ENCODE measurements around the gene HYOU1.
"Not testable (repeated sequence)": the region's sequence is repeated elsewhere in the genome, so short reads cannot be mapped to it uniquely, and the experiment has no call there.

HYOU1 gene

DNA sequence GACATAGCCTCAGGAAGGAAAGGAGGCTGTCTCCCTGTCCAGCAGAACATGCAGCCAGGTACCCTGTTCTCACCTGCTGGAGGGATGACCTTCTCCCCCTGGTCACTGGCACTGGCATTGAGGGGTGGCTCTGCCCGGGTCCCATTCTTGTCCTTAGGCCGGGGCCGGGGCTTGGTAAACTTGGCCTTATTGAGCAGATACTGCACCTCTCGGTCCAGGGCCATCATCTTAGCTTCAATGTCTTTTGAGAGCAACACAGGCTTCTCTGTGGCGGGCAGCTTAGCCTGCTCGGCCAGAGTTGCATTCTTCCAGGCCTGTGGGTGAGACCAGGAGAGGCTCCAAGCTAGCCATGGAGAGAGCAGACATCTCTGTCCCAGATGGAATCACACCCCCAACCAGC, 10.5 kb downstream of the HYOU1 start:
- DNase-seq (ENCODE audit: low spot score): no peak
- TF ChIP-seq, protein P1, sequence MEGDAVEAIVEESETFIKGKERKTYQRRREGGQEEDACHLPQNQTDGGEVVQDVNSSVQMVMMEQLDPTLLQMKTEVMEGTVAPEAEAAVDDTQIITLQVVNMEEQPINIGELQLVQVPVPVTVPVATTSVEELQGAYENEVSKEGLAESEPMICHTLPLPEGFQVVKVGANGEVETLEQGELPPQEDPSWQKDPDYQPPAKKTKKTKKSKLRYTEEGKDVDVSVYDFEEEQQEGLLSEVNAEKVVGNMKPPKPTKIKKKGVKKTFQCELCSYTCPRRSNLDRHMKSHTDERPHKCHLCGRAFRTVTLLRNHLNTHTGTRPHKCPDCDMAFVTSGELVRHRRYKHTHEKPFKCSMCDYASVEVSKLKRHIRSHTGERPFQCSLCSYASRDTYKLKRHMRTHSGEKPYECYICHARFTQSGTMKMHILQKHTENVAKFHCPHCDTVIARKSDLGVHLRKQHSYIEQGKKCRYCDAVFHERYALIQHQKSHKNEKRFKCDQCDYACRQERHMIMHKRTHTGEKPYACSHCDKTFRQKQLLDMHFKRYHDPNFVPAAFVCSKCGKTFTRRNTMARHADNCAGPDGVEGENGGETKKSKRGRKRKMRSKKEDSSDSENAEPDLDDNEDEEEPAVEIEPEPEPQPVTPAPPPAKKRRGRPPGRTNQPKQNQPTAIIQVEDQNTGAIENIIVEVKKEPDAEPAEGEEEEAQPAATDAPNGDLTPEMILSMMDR (IDR thresholded peaks at IDR 0.05; ENCODE audit: extremely low read depth, insufficient read depth, missing control alignments): no peak
- in situ Hi-C loops (cut with MboI; ENCODE audit: low pct_unique_long_range_greater_than_20kb, low sequenced_read_pairs, unreplicated experiment): no loop called here

- in situ Hi-C loops (cut with MboI; ENCODE audit: low pct_unique_long_range_greater_than_20kb, low sequenced_read_pairs, unreplicated experiment): no loop called here
- TF ChIP-seq, protein P1 (IDR thresholded peaks at IDR 0.05; ENCODE audit: extremely low read depth, insufficient read depth, missing control alignments): no peak
Observed at GRCh38 chr11:119044708-119045107, 12.3 kb downstream of the HYOU1 start.

GRCh38 chr11:119042927-119043326, 14.1 kb downstream of the HYOU1 start:
- in situ Hi-C loops (cut with MboI; ENCODE audit: low pct_unique_long_range_greater_than_20kb, low sequenced_read_pairs, unreplicated experiment): no loop called here
- DNase-seq (ENCODE audit: low spot score): no peak

More at GRCh38 chr11:119044708-119045107, 12.3 kb downstream of the HYOU1 start:
- DNase-seq (ENCODE audit: low spot score): no peak

GRCh38 chr11:119041821-119042514, 15.0 kb downstream of the HYOU1 start:
- in situ Hi-C loops (cut with MboI; ENCODE audit: low pct_unique_long_range_greater_than_20kb, low sequenced_read_pairs, unreplicated experiment): no loop called here
- DNase-seq (ENCODE audit: low spot score): no peak

More at GRCh38 chr11:119042927-119043326, 14.1 kb downstream of the HYOU1 start:
- TF ChIP-seq, protein P1 (IDR thresholded peaks at IDR 0.05; ENCODE audit: extremely low read depth, insufficient read depth, missing control alignments): no peak

GRCh38 chr11:119039471-119039870, 17.5 kb downstream of the HYOU1 start:
- in situ Hi-C loops (cut with MboI; ENCODE audit: low pct_unique_long_range_greater_than_20kb, low sequenced_read_pairs, unreplicated experiment); DNase-seq (ENCODE audit: low spot score): not testable (repeated sequence)

More at GRCh38 chr11:119041821-119042514, 15.0 kb downstream of the HYOU1 start:
- TF ChIP-seq, protein P1 (IDR thresholded peaks at IDR 0.05; ENCODE audit: extremely low read depth, insufficient read depth, missing control alignments): no peak

DNA sequence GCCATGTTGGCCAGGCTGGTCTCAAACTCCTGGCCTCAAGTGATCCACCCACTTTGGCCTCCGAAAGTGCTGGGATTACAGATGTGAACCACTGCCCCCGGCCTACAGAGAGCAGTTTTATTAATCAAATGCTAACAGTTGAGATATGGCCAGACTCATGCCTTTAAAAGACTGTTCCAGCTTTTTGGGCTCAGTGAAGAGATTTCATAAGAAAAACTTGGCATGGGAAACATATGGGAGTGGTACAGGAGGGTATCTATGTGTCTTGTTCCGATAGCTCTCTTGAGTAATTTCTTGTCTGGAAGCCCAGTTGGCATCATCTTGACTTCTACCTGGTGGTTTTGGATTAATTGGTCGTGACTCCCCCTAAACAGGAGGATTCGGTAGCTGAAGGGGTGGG, 18.1 kb downstream of the HYOU1 start:
- TF ChIP-seq, protein P1 (IDR thresholded peaks at IDR 0.05; ENCODE audit: extremely low read depth, insufficient read depth, missing control alignments): no peak
- in situ Hi-C loops (cut with MboI; ENCODE audit: low pct_unique_long_range_greater_than_20kb, low sequenced_read_pairs, unreplicated experiment): no loop called here
- no peak for DNase-seq (ENCODE audit: low spot score)

GRCh38 chr11:119034813-119035212, 22.2 kb downstream of the HYOU1 start:
- TF ChIP-seq, protein P1 (IDR thresholded peaks at IDR 0.05; ENCODE audit: extremely low read depth, insufficient read depth, missing control alignments): no peak
- in situ Hi-C loops (cut with MboI; ENCODE audit: low pct_unique_long_range_greater_than_20kb, low sequenced_read_pairs, unreplicated experiment): no loop called here
- DNase-seq (ENCODE audit: low spot score): no peak

GRCh38 chr11:119033421-119033820, 23.6 kb downstream of the HYOU1 start:
- DNase-seq (ENCODE audit: low spot score); in situ Hi-C loops (cut with MboI; ENCODE audit: low pct_unique_long_range_greater_than_20kb, low sequenced_read_pairs, unreplicated experiment): not testable (repeated sequence)
